Trophoblast cell (in vitro differentiated cells and primary cell): ENCODE data around the gene FLT1.

Source experiments
- DNase-seq, 2 donors: peaks; one replicate each; pipeline ENCODE4 v3.0.0-alpha.2; 2016
- H2AFZ ChIP-seq: 2 replicates; pipeline ENCODE4 v1.6.1; 2013; ENCODE audit warnings: low read length, moderate library complexity, mild to moderate bottlenecking; ENCODE audit not compliant: insufficient read depth, poor library complexity
- H2AK5ac ChIP-seq: 2 replicates; pipeline ENCODE4 v1.6.1; 2013; ENCODE audit warnings: mild to moderate bottlenecking, low read length
- H2BK120ac ChIP-seq: 2 replicates; pipeline ENCODE4 v1.6.1; 2013; ENCODE audit warnings: low read length, mild to moderate bottlenecking, moderate library complexity; ENCODE audit not compliant: insufficient read depth, poor library complexity
- H2BK12ac ChIP-seq: 2 replicates; pipeline ENCODE4 v1.6.1; 2013; ENCODE audit warnings: mild to moderate bottlenecking, low read length, moderate library complexity
- H2BK5ac ChIP-seq: 2 replicates; pipeline ENCODE4 v1.6.1; 2013; ENCODE audit warnings: low read length, low read depth, moderate library complexity, mild to moderate bottlenecking; ENCODE audit not compliant: poor library complexity
- H3K14ac ChIP-seq: 2 replicates; pipeline ENCODE4 v1.6.1; 2013; ENCODE audit warnings: mild to moderate bottlenecking, low read length
- H3K18ac ChIP-seq: 2 replicates; pipeline ENCODE4 v1.6.1; 2013; ENCODE audit warnings: mild to moderate bottlenecking, low read length
- H3K23ac ChIP-seq: 2 replicates; pipeline ENCODE4 v1.6.1; 2013; ENCODE audit warnings: low read length
- H3K27ac ChIP-seq: 2 replicates; pipeline ENCODE4 v1.5.1; 2013; ENCODE audit warnings: low read depth, mild to moderate bottlenecking, inconsistent platforms, low read length, moderate library complexity
- H3K27me3 ChIP-seq: 2 replicates; pipeline ENCODE4 v1.6.1; 2013; ENCODE audit warnings: inconsistent platforms, mild to moderate bottlenecking, low read length, moderate library complexity; ENCODE audit not compliant: insufficient read depth
- H3K36me3 ChIP-seq, 2 experiments: 1 replicate in 1 of 2; 2 replicates in 1 of 2; pipeline ENCODE4 v1.6.1; 2013; ENCODE audit warnings: low read length in 2 of 2, mild to moderate bottlenecking in 2 of 2, moderate library complexity in 1 of 2; ENCODE audit not compliant: insufficient read depth in 2 of 2, control insufficient read depth in 1 of 2
- H3K4ac ChIP-seq: 2 replicates; pipeline ENCODE4 v1.6.1; 2013; ENCODE audit warnings: low read depth, mild to moderate bottlenecking, low read length, moderate library complexity
- H3K4me1 ChIP-seq, 2 experiments: 1 replicate in 1 of 2; 2 replicates in 1 of 2; pipeline ENCODE4 v1.6.1; 2013; ENCODE audit warnings: low read length in 2 of 2, mild to moderate bottlenecking in 2 of 2, moderate library complexity in 1 of 2; ENCODE audit not compliant: insufficient read depth in 2 of 2, control insufficient read depth in 1 of 2
- H3K4me2 ChIP-seq: 2 replicates; pipeline ENCODE4 v1.6.1; 2013; ENCODE audit warnings: inconsistent platforms, mild to moderate bottlenecking, low read length, moderate library complexity
- H3K4me3 ChIP-seq: 2 replicates; pipeline ENCODE4 v1.5.1; 2013; ENCODE audit warnings: mild to moderate bottlenecking, low read depth, low read length, inconsistent platforms
- H3K79me1 ChIP-seq: one replicate; pipeline ENCODE4 v1.6.1; 2013; ENCODE audit warnings: low read length
- H3K79me2 ChIP-seq: 2 replicates; pipeline ENCODE4 v1.6.1; 2013; ENCODE audit warnings: low read length, mild to moderate bottlenecking; ENCODE audit not compliant: control insufficient read depth, insufficient read depth, poor library complexity
- H3K9ac ChIP-seq: 2 replicates; pipeline ENCODE4 v1.6.1; 2013; ENCODE audit warnings: mild to moderate bottlenecking, low read length
- H3K9me3 ChIP-seq: 2 replicates; pipeline ENCODE4 v1.6.1; 2013; ENCODE audit warnings: low read depth, mild to moderate bottlenecking, control low read depth, inconsistent platforms, low read length; ENCODE audit not compliant: insufficient read depth
- H4K12ac ChIP-seq: 2 replicates; pipeline ENCODE4 v1.6.1; 2013; ENCODE audit warnings: low read depth, mild to moderate bottlenecking, low read length, moderate library complexity
- H4K8ac ChIP-seq: 2 replicates; pipeline ENCODE4 v1.6.1; 2013; ENCODE audit warnings: low read depth, mild to moderate bottlenecking, low read length, moderate library complexity
- H4K91ac ChIP-seq: one replicate; pipeline ENCODE4 v1.6.1; 2013; ENCODE audit warnings: low read depth, mild to moderate bottlenecking, low read length, moderate library complexity
- WGBS: extraction: QIAGEN DNeasy Blood & Tissue Kit; methylation state at CpG from one replicate; pipeline ENCODE4 v1.1.7; 2013; ENCODE audit warnings: missing lambda C conversion rate; ENCODE audit not compliant: insufficient read length, insufficient coverage; ENCODE audit errors: extremely low coverage; 5-methylcytosine and 5-hydroxymethylcytosine counted together

Gene FLT1

GRCh38 chr13:28252547-28252946 is 242.4 kb downstream of the FLT1 start:
- no peak overlapping the region for H3K14ac ChIP-seq
- H3K79me2 ChIP-seq = no peaks in the 10 kb centered on the region
- no peak overlapping the region for H2BK12ac ChIP-seq
- no peak overlapping the region for H4K8ac ChIP-seq
- H2BK120ac ChIP-seq = no peak overlapping the region
- H2AFZ ChIP-seq = no peak overlapping the region
- no peak overlapping the region for H2AK5ac ChIP-seq
- no peak overlapping the region for H4K12ac ChIP-seq
- WGBS = no CpG with 5 or more reads among the region's 1 CpG
- no peak overlapping the region for H3K18ac ChIP-seq
- H3K36me3 ChIP-seq = peaks cover 0 to 4% of the 10 kb centered on the region in 2 experiments
- H3K4me3 ChIP-seq = no peak overlapping the region
- no peak overlapping the region for H3K4me2 ChIP-seq
- no peak overlapping the region for H3K23ac ChIP-seq
- H3K4me1 ChIP-seq = no peaks in the 10 kb centered on the region
- H3K27me3 ChIP-seq = no peaks in the 10 kb centered on the region
- no peak overlapping the region for H3K4ac ChIP-seq
- H3K9ac ChIP-seq = no peak overlapping the region
- no peaks in the 10 kb centered on the region for H3K79me1 ChIP-seq
- H4K91ac ChIP-seq = no peak overlapping the region
- no peak for DNase-seq
- no peak overlapping the region for H3K27ac ChIP-seq
- no peak overlapping the region for H2BK5ac ChIP-seq
- H3K9me3 ChIP-seq = no peaks in the 10 kb centered on the region

GRCh38 chr13:28251466-28251865 is 243.5 kb downstream of the FLT1 start:
- H2BK5ac ChIP-seq = no peak overlapping the region
- no CpG with 5 or more reads among the region's 6 CpGs for WGBS

GRCh38 chr13:28250542-28250941 is 244.4 kb downstream of the FLT1 start:
- no peaks in the 10 kb centered on the region for H3K27me3 ChIP-seq
- H3K36me3 ChIP-seq = no peaks in the 10 kb centered on the region
- no peak overlapping the region for H3K23ac ChIP-seq
- H3K4me3 ChIP-seq = no peak overlapping the region
- H2AK5ac ChIP-seq = no peak overlapping the region
- H2AFZ ChIP-seq = no peak overlapping the region
- H4K91ac ChIP-seq = no peak overlapping the region
- no peak overlapping the region for H3K18ac ChIP-seq
- peak; percentile 72 to 77 for DNase-seq
- no peak overlapping the region for H4K12ac ChIP-seq
- no peak overlapping the region for H2BK12ac ChIP-seq
- no peak overlapping the region for H3K4ac ChIP-seq
- WGBS = no CpG with 5 or more reads among the region's 10 CpGs
- no peak overlapping the region for H3K14ac ChIP-seq
- H2BK120ac ChIP-seq = no peak overlapping the region
- no peak overlapping the region for H3K27ac ChIP-seq
- no peak overlapping the region for H2BK5ac ChIP-seq
- no peaks in the 10 kb centered on the region for H3K79me2 ChIP-seq
- no peak overlapping the region for H3K9ac ChIP-seq
- no peaks in the 10 kb centered on the region for H3K4me1 ChIP-seq
- H3K79me1 ChIP-seq = no peaks in the 10 kb centered on the region
- no peaks in the 10 kb centered on the region for H3K9me3 ChIP-seq
- no peak overlapping the region for H3K4me2 ChIP-seq
- no peak overlapping the region for H4K8ac ChIP-seq

More at GRCh38 chr13:28251466-28251865, 243.5 kb downstream of the FLT1 start:
- no peak overlapping the region for H3K27ac ChIP-seq
- no peak overlapping the region for H3K23ac ChIP-seq
- no peak overlapping the region for H2AK5ac ChIP-seq
- no peaks in the 10 kb centered on the region for H3K4me1 ChIP-seq
- no peaks in the 10 kb centered on the region for H3K79me2 ChIP-seq
- H3K27me3 ChIP-seq = no peaks in the 10 kb centered on the region
- H4K12ac ChIP-seq = no peak overlapping the region
- no peak overlapping the region for H3K4me3 ChIP-seq
- H3K36me3 ChIP-seq = no peaks in the 10 kb centered on the region
- no peak overlapping the region for H3K14ac ChIP-seq
- no peak overlapping the region for H3K18ac ChIP-seq
- no peak overlapping the region for H3K4me2 ChIP-seq
- H3K4ac ChIP-seq = no peak overlapping the region
- H3K9ac ChIP-seq = no peak overlapping the region
- H3K79me1 ChIP-seq = no peaks in the 10 kb centered on the region
- H4K8ac ChIP-seq = no peak overlapping the region
- H4K91ac ChIP-seq = no peak overlapping the region
- no peak for DNase-seq
- no peaks in the 10 kb centered on the region for H3K9me3 ChIP-seq
- H2BK120ac ChIP-seq = no peak overlapping the region
- no peak overlapping the region for H2BK12ac ChIP-seq
- no peak overlapping the region for H2AFZ ChIP-seq
